GM12878 (cell line): ENCODE measurements around the gene UFD1. TPM values are rescaled to one million over a fixed set of nuclear protein-coding genes. Genes with fewer than 3 reads are reported as not detected.

ENCODE experiments used
- ATF2 ChIP-seq: IDR thresholded peaks from 2 replicates; pipeline ENCODE4 v1.6.1; 2012; ENCODE audit warnings: low read length, inconsistent platforms
- GABPA ChIP-seq: IDR thresholded peaks from 2 replicates; pipeline ENCODE4 v1.6.1; 2014; ENCODE audit warnings: antibody characterized with exemption, low read depth, mild to moderate bottlenecking, inconsistent platforms
- HDGF ChIP-seq: fragments of 450-650 bp; IDR thresholded peaks from 2 replicates; pipeline ENCODE4 v1.6.1; 2016; ENCODE audit warnings: antibody characterized with exemption
- IKZF2 ChIP-seq, 2 experiments: fragments of 450-650 bp; IDR thresholded peaks; 2 replicates each; pipeline ENCODE4 v1.6.1; 2017; ENCODE audit warnings: mild to moderate bottlenecking in 2 of 2, moderate library complexity in 2 of 2
- JUNB ChIP-seq: IDR thresholded peaks from 2 replicates; pipeline ENCODE4 v1.6.1; 2016; ENCODE audit warnings: antibody characterized with exemption, mild to moderate bottlenecking
- KLF5 ChIP-seq: fragments of 450-650 bp; IDR thresholded peaks from 2 replicates; pipeline ENCODE4 v1.6.1; 2014; ENCODE audit warnings: mild to moderate bottlenecking; ENCODE audit not compliant: partially characterized antibody
- LARP7 ChIP-seq: fragments of 450-650 bp; IDR thresholded peaks from 2 replicates; pipeline ENCODE4 v1.6.1; 2017; ENCODE audit warnings: mild to moderate bottlenecking
- MYB ChIP-seq: fragments of 150-350 bp; IDR thresholded peaks from 2 replicates; pipeline ENCODE4 v1.6.1; 2014; ENCODE audit warnings: mild to moderate bottlenecking, low read depth, low read length, borderline replicate concordance
- MYC ChIP-seq: IDR thresholded peaks from 2 replicates; pipeline ENCODE4 v1.6.1; 2011; ENCODE audit warnings: mild to moderate bottlenecking, low read length, moderate library complexity, inconsistent platforms; ENCODE audit not compliant: insufficient read depth, insufficient replicate concordance, insufficient read length, severe bottlenecking
- NBN ChIP-seq: fragments of 450-650 bp; IDR thresholded peaks from 2 replicates; pipeline ENCODE4 v1.6.1; 2016
- NFYB ChIP-seq: IDR thresholded peaks from 2 replicates; pipeline ENCODE4 v1.6.1; 2011; ENCODE audit warnings: low read depth, mild to moderate bottlenecking, low read length, improper control_type of control experiment, moderate library complexity; ENCODE audit not compliant: insufficient read depth
- NR2C1 ChIP-seq: fragments of 450-650 bp; IDR thresholded peaks from 2 replicates; pipeline ENCODE4 v1.6.1; 2017; ENCODE audit warnings: antibody characterized with exemption, mild to moderate bottlenecking, moderate library complexity
- RAD21 ChIP-seq: IDR thresholded peaks from 2 replicates; pipeline ENCODE4 v1.6.1; 2011; ENCODE audit warnings: mild to moderate bottlenecking, low read depth, low read length, moderate library complexity; ENCODE audit not compliant: insufficient read depth
- RAD51 ChIP-seq: fragments of 450-650 bp; IDR thresholded peaks from 2 replicates; pipeline ENCODE4 v1.6.1; 2016; ENCODE audit warnings: moderate library complexity, mild to moderate bottlenecking, inconsistent platforms
- RB1 ChIP-seq: fragments of 450-650 bp; formaldehyde crosslinking; IDR thresholded peaks from 2 replicates; pipeline ENCODE4 v1.6.1; 2017; ENCODE audit warnings: mild to moderate bottlenecking, borderline replicate concordance
- RCOR1 ChIP-seq: conservative IDR thresholded peaks from 2 replicates; pipeline ENCODE4 v1.6.1; 2012; ENCODE audit warnings: low read depth, low read length, improper control_type of control experiment
- RELA ChIP-seq: fragments of 450-650 bp; IDR thresholded peaks from 2 replicates; pipeline ENCODE4 v1.8.0; 2014; ENCODE audit warnings: borderline replicate concordance; ENCODE audit not compliant: partially characterized antibody
- SIX5 ChIP-seq: IDR thresholded peaks from 2 replicates; pipeline ENCODE4 v1.6.1; 2011; ENCODE audit warnings: mild to moderate bottlenecking, low read depth, low read length, moderate library complexity; ENCODE audit not compliant: severe bottlenecking
- SMAD5 ChIP-seq: IDR thresholded peaks from 2 replicates; pipeline ENCODE4 v1.6.1; 2016; ENCODE audit warnings: antibody characterized with exemption, low read depth
- SMARCA5 ChIP-seq: fragments of 450-650 bp; IDR thresholded peaks from 2 replicates; pipeline ENCODE4 v1.6.1; 2017; ENCODE audit warnings: mild to moderate bottlenecking
- SREBF2 ChIP-seq: IDR thresholded peaks from 2 replicates; pipeline ENCODE4 v1.6.1; 2012; ENCODE audit warnings: mild to moderate bottlenecking, low read length
- STAT3 ChIP-seq: IDR thresholded peaks from 2 replicates; pipeline ENCODE4 v1.6.1; 2011; ENCODE audit warnings: low read depth, low read length, improper control_type of control experiment
- TBL1XR1 ChIP-seq: IDR thresholded peaks from 2 replicates; pipeline ENCODE4 v1.6.1; 2012; ENCODE audit warnings: low read depth, low read length, improper control_type of control experiment
- TCF3 ChIP-seq: IDR thresholded peaks from 2 replicates; pipeline ENCODE4 v1.6.1; 2012; ENCODE audit warnings: low read depth, mild to moderate bottlenecking, low read length, borderline replicate concordance; ENCODE audit not compliant: insufficient read depth
- WRNIP1 ChIP-seq: IDR thresholded peaks from 2 replicates; pipeline ENCODE4 v1.6.1; 2011; ENCODE audit warnings: low read depth, low read length, improper control_type of control experiment, borderline replicate concordance
- YY1 ChIP-seq: IDR thresholded peaks from 2 replicates; pipeline ENCODE4 v1.6.1; 2011; ENCODE audit warnings: low read depth, mild to moderate bottlenecking, low read length
- ZBTB11 ChIP-seq: fragments of 450-650 bp; formaldehyde crosslinking; IDR thresholded peaks from 2 replicates; pipeline ENCODE4 v1.5.0; 2022; ENCODE audit warnings: mild to moderate bottlenecking, missing genetic modification characterization
- ZNF207 ChIP-seq: fragments of 450-650 bp; IDR thresholded peaks from 2 replicates; pipeline ENCODE4 v1.6.1; 2014; ENCODE audit warnings: antibody characterized with exemption, mild to moderate bottlenecking, borderline replicate concordance
- ZZZ3 ChIP-seq: IDR thresholded peaks from 2 replicates; pipeline ENCODE4 v1.6.1; 2011; ENCODE audit warnings: low read depth; ENCODE audit not compliant: control insufficient read depth, insufficient read length
- polyA plus RNA-seq, 11 experiments: library from polyadenylated mRNA; depleted of rRNA in 4 of 11; unstranded in 6 of 11; stranded (reverse) in 5 of 11; fragments of >200 nt; fragmentation: Nextera tagmentation in 4 of 11; fragmentation: Illumina TruSeq in 1 of 11; extraction: Ambion mirVana in 4 of 11; extraction: Trizol in 1 of 11; gene quantifications; 1 replicate in 1 of 11; 2 replicates in 10 of 11; pipeline versions ENCODE4 v1.2.1 to v1.2.3, GENCODE V29; 2011 to 2016; ENCODE audit warnings: inconsistent platforms in 2 of 11, missing spikeins in 2 of 11, low read depth in 1 of 11
- total RNA-seq, 4 experiments: library from RNA; depleted of rRNA in 3 of 4; stranded (reverse); fragments of >200 nt in 3 of 4; fragmentation: Illumina TruSeq in 1 of 4; extraction: Trizol in 1 of 4; gene quantifications; 2 replicates each; pipeline versions ENCODE4 v1.2.1 to v1.2.3, GENCODE V29; 2013 to 2021

Gene UFD1
- total and polyA plus RNA-seq, 10 of the 15 experiments (the other 5 are each of a cell fraction or from before 2014, with no cell fraction given): 67.2 to 143 (median 117) TPM

- TF ChIP-seq RCOR1: peak; percentile 91
- peak; percentile 92 for TF ChIP-seq SMAD5
- peak; percentile 92 for TF ChIP-seq TBL1XR1
- no peak for TF ChIP-seq NFYB
- TF ChIP-seq TCF3: peak; percentile 94
- TF ChIP-seq LARP7: peak; percentile 99
- TF ChIP-seq JUNB: no peak
- peak; percentile 76 for TF ChIP-seq NR2C1
- TF ChIP-seq YY1: peak; percentile 98
- no peak for TF ChIP-seq RAD21
- TF ChIP-seq GABPA: peak; percentile 94
- TF ChIP-seq SIX5: peak; percentile 70
- peak in 1 of 2 experiments; percentile 51; a peak in 1 of 4 replicates for TF ChIP-seq IKZF2 (IDR thresholded peaks at IDR 0.05)
- peak; percentile 97; the same call in 1 of the 2 replicates for TF ChIP-seq RB1
- no peak for TF ChIP-seq RAD51
- TF ChIP-seq KLF5: peak; percentile 62
- TF ChIP-seq NBN: peak; percentile 52; the same call in 1 of the 2 replicates
- TF ChIP-seq RELA: peak; percentile 89
- no peak; the same call in 1 of the 2 replicates for TF ChIP-seq ATF2
- TF ChIP-seq WRNIP1: peak; percentile 98
- no peak for TF ChIP-seq MYB
- TF ChIP-seq ZZZ3: peak; percentile 35
- TF ChIP-seq HDGF: 0 out of 2 replicates have a peak, but pooled peaks have one; percentile 64
- no peak for TF ChIP-seq STAT3
- TF ChIP-seq SREBF2: peak; percentile 60; the same call in 1 of the 2 replicates
- TF ChIP-seq ZBTB11 (CRISPR knock-in tag): peak; percentile 100
- TF ChIP-seq SMARCA5: peak; percentile 95
- TF ChIP-seq MYC: no peak
- TF ChIP-seq ZNF207: peak; percentile 100
Measured at GRCh38 chr22:19432133-19432851, 46.7 kb downstream of the UFD1 start, which contains the start of gene MRPL40 (continued).
